WTC11 (cell line): Measurements from ENCODE around the gene ACTN2. TPM values are rescaled to one million over a fixed set of nuclear protein-coding genes. Genes with fewer than 3 reads are reported as not detected.
A peak's percentile ranks its signal among the peaks of the same experiment; 100 is the strongest.

Source experiments
- ATAC-seq: fragments of 200-7000 bp; cut with Tn5 transposase; 2 replicates; pipeline ENCODE4 v1.10.0; 2021; ENCODE audit warnings: mild to moderate bottlenecking, moderate library complexity
- CTCF ChIA-PET: fragments of 300-600 bp; sonication (Branson Sonifier 250); formaldehyde crosslinking; loops from one replicate; lab custom pipeline; 2021; ENCODE audit warnings: antibody characterized with exemption; lab: Charles Lee
- POLR2A ChIA-PET: fragments of 350-600 bp; sonication (Branson Sonifier 250); formaldehyde crosslinking; loops from one replicate; lab custom pipeline; 2021; ENCODE audit warnings: antibody characterized with exemption; lab: Charles Lee
- DNase-seq: peaks from one replicate; pipeline ENCODE4 v3.0.0; 2021; ENCODE audit warnings: low spot score
- H3K27ac Mint-ChIP-seq: 2 replicates; pipeline ENCODE4 v1.8.0; 2021; ENCODE audit warnings: mixed read lengths
- H3K27me3 Mint-ChIP-seq: 2 replicates; pipeline ENCODE4 v1.8.0; 2021; ENCODE audit warnings: low read depth, mild to moderate bottlenecking, moderate library complexity, mixed read lengths
- H3K36me3 Mint-ChIP-seq: 2 replicates; pipeline ENCODE4 v1.8.0; 2021; ENCODE audit warnings: mixed read lengths
- H3K4me1 Mint-ChIP-seq: 2 replicates; pipeline ENCODE4 v1.8.0; 2022; ENCODE audit warnings: mixed read lengths
- H3K4me3 Mint-ChIP-seq: 2 replicates; pipeline ENCODE4 v1.8.0; 2021; ENCODE audit warnings: mild to moderate bottlenecking, moderate library complexity, mixed read lengths
- H3K9me3 Mint-ChIP-seq: 2 replicates; pipeline ENCODE4 v1.8.0; 2021; ENCODE audit warnings: mixed read lengths
- ATF6 ChIP-seq: sonication (generic); formaldehyde crosslinking; IDR thresholded peaks from 2 replicates; pipeline ENCODE4 v1.8.1; 2023; ENCODE audit warnings: mild to moderate bottlenecking, missing genetic modification reagents
- CREM ChIP-seq: sonication (generic); formaldehyde crosslinking; IDR thresholded peaks from 2 replicates; pipeline ENCODE4 v1.8.1; 2022; ENCODE audit warnings: mild to moderate bottlenecking, missing genetic modification reagents, moderate library complexity
- E2F5 ChIP-seq: sonication (generic); formaldehyde crosslinking; IDR thresholded peaks from 2 replicates; pipeline ENCODE4 v1.8.1; 2022; ENCODE audit warnings: mild to moderate bottlenecking, moderate library complexity, missing genetic modification reagents
- ELF4 ChIP-seq: sonication (generic); formaldehyde crosslinking; IDR thresholded peaks from 2 replicates; pipeline ENCODE4 v1.8.1; 2022; ENCODE audit warnings: low read depth, mild to moderate bottlenecking, moderate library complexity, missing genetic modification reagents
- ERG ChIP-seq: fragments of 250-450 bp; sonication (Bioruptor Pico); IDR thresholded peaks from 2 replicates; pipeline ENCODE4 v1.8.0; 2021; ENCODE audit warnings: mild to moderate bottlenecking
- ETV6 ChIP-seq: sonication (generic); formaldehyde crosslinking; IDR thresholded peaks from 2 replicates; pipeline ENCODE4 v1.8.1; 2022; ENCODE audit warnings: mild to moderate bottlenecking, missing genetic modification reagents
- FOXJ3 ChIP-seq: sonication (generic); formaldehyde crosslinking; IDR thresholded peaks from 2 replicates; pipeline ENCODE4 v1.9.0; 2021; ENCODE audit warnings: missing genetic modification reagents, mild to moderate bottlenecking, borderline replicate concordance
- FOXK1 ChIP-seq: sonication (generic); formaldehyde crosslinking; IDR thresholded peaks from 2 replicates; pipeline ENCODE4 v1.8.0; 2022; ENCODE audit warnings: mild to moderate bottlenecking, moderate library complexity, missing genetic modification reagents
- GTF2I ChIP-seq: fragments of 250-450 bp; sonication (Bioruptor Pico); conservative IDR thresholded peaks from 2 replicates; pipeline ENCODE4 v1.4.0; 2021; ENCODE audit warnings: mild to moderate bottlenecking
- JAZF1 ChIP-seq: fragments of 250-450 bp; sonication (Bioruptor Pico); IDR thresholded peaks from 2 replicates; pipeline ENCODE4 v1.9.0; 2021; ENCODE audit warnings: moderate library complexity, mild to moderate bottlenecking, inconsistent platforms
- MAX ChIP-seq: sonication (generic); formaldehyde crosslinking; IDR thresholded peaks from 2 replicates; pipeline ENCODE4 v1.8.0; 2022; ENCODE audit warnings: mild to moderate bottlenecking, missing genetic modification reagents
- MXD4 ChIP-seq: fragments of 250-450 bp; sonication (Bioruptor Pico); IDR thresholded peaks from 2 replicates; pipeline ENCODE4 v1.8.0; 2021; ENCODE audit warnings: mild to moderate bottlenecking, moderate library complexity, borderline replicate concordance
- NFATC4 ChIP-seq: fragments of 250-450 bp; sonication (Bioruptor Pico); IDR thresholded peaks from 2 replicates; pipeline ENCODE4 v1.9.0; 2021; ENCODE audit warnings: mild to moderate bottlenecking
- NFYB ChIP-seq: sonication (generic); formaldehyde crosslinking; conservative IDR thresholded peaks from 2 replicates; pipeline ENCODE4 v1.8.0; 2022; ENCODE audit warnings: low read depth, missing genetic modification reagents
- RORB ChIP-seq: fragments of 250-450 bp; sonication (Bioruptor Pico); IDR thresholded peaks from 2 replicates; pipeline ENCODE4 v1.9.0; 2021; ENCODE audit warnings: mild to moderate bottlenecking
- TP53 ChIP-seq: sonication (generic); formaldehyde crosslinking; IDR thresholded peaks from 2 replicates; pipeline ENCODE4 v1.8.1; 2023; ENCODE audit warnings: mild to moderate bottlenecking, missing genetic modification reagents
- ZBTB43 ChIP-seq: sonication (generic); formaldehyde crosslinking; IDR thresholded peaks from 2 replicates; pipeline ENCODE4 v1.8.1; 2023; ENCODE audit warnings: mild to moderate bottlenecking, missing genetic modification reagents
- ZNF232 ChIP-seq: sonication (generic); formaldehyde crosslinking; IDR thresholded peaks from 2 replicates; pipeline ENCODE4 v1.8.0; 2022; ENCODE audit warnings: mild to moderate bottlenecking, missing genetic modification reagents
- ZNF317 ChIP-seq: sonication (generic); formaldehyde crosslinking; IDR thresholded peaks from 2 replicates; pipeline ENCODE4 v1.8.1; 2023; ENCODE audit warnings: low read depth, mild to moderate bottlenecking, moderate library complexity, missing genetic modification reagents, borderline replicate concordance
- ZSCAN18 ChIP-seq: fragments of 250-450 bp; sonication (Bioruptor Pico); IDR thresholded peaks from 2 replicates; pipeline ENCODE4 v2.1.2; 2022; ENCODE audit warnings: mild to moderate bottlenecking, moderate library complexity
- total RNA-seq: library from RNA; stranded (reverse); gene quantifications from 3 replicates; pipeline ENCODE4 v1.2.3, GENCODE V29; 2021

ACTN2 gene
- total RNA-seq, 1 experiment from 2014 or later, result 2.0 TPM

- TF ChIP-seq RORB (CRISPR knock-in tag) (no peak), NFYB (CRISPR knock-in tag) (peak; percentile 90), ZSCAN18 (CRISPR knock-in tag) (no peak), TP53 (CRISPR knock-in tag) (no peak), JAZF1 (CRISPR knock-in tag) (no peak), ZNF317 (CRISPR knock-in tag) (no peak), E2F5 (peak; percentile 56), MAX (peak; percentile 96), ERG (CRISPR knock-in tag) (no peak), ETV6 (peak; percentile 48; the same call in 1 of the 2 replicates), NFATC4 (CRISPR knock-in tag) (no peak), FOXK1 (CRISPR knock-in tag) (peak; percentile 14; the same call in 1 of the 2 replicates), ZBTB43 (CRISPR knock-in tag) (no peak)
These were observed 108.9 kb downstream of the ACTN2 start, which contains the start of gene MTR (continued) for GRCh38 chr1:236795035-236795756.

GRCh38 chr1:236795757-236796667 lies 109.7 kb downstream of the ACTN2 start:
- DNase-seq, result no peak
- no peak for ATAC-seq

More at GRCh38 chr1:236795757-236796667, 109.7 kb downstream of the ACTN2 start:
- Mint-ChIP-seq H3K4me1 (peaks cover 19% of the 10 kb centered on the region), H3K4me3 (peak overlapping the region; percentile 90), H3K27me3 (peaks cover 21% of the 10 kb centered on the region), H3K27ac (peak overlapping the region; percentile 30)
- POLR2A ChIA-PET, result no interaction called here
- CTCF ChIA-PET, result interaction anchor here (0.7 kb wide), 1 partner anchor 37 kb away, joined by 3 read pairs; no protein-coding TSS in a partner anchor
- TF ChIP-seq GTF2I, result no peak
- TF ChIP-seq ELF4 (CRISPR knock-in tag), result no peak
- no peak for TF ChIP-seq TP53 (CRISPR knock-in tag)
- no peak for TF ChIP-seq MXD4 (CRISPR knock-in tag)
- TF ChIP-seq CREM, result no peak
- TF ChIP-seq ATF6 (CRISPR knock-in tag), result no peak
- 0 out of 2 replicates have a peak, but pooled peaks have one; percentile 5 for TF ChIP-seq FOXK1 (CRISPR knock-in tag)
- no peak for TF ChIP-seq FOXJ3
- no peak for TF ChIP-seq ZNF232
- TF ChIP-seq, all 79 proteins: peak for 1
- H3K9me3 Mint-ChIP-seq, result no peaks in the 10 kb centered on the region
- H3K36me3 Mint-ChIP-seq, result no peaks in the 10 kb centered on the region
